ENCODE results near the gene KDM1B.

DNA sequence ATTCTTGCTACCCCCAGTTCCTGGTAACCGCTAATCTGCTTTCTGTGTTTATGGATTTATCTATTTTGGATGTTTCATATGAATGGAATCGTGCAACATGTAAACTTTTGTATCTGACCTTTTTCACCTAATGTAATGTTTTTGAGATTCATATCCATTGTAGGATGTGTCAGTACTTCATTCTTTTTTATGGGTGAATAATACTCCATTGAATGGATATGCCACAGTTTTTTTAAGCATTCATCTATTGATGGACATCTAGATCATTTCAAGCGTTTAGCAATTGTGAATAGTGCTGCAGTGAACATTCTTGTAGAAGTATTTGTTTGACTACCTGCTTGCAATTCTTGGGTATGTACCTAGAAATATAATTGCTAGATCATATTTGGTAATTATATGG is 13.0 kb downstream of the KDM1B start:
- TF ChIP-seq EZH2 (IDR thresholded peaks at IDR 0.05; ENCODE audit: low read depth, low read length, severe bottlenecking): no peak
- TF ChIP-seq YY1 (IDR thresholded peaks at IDR 0.05; ENCODE audit: low read depth, low read length): no peak
- TF ChIP-seq, protein P1, sequence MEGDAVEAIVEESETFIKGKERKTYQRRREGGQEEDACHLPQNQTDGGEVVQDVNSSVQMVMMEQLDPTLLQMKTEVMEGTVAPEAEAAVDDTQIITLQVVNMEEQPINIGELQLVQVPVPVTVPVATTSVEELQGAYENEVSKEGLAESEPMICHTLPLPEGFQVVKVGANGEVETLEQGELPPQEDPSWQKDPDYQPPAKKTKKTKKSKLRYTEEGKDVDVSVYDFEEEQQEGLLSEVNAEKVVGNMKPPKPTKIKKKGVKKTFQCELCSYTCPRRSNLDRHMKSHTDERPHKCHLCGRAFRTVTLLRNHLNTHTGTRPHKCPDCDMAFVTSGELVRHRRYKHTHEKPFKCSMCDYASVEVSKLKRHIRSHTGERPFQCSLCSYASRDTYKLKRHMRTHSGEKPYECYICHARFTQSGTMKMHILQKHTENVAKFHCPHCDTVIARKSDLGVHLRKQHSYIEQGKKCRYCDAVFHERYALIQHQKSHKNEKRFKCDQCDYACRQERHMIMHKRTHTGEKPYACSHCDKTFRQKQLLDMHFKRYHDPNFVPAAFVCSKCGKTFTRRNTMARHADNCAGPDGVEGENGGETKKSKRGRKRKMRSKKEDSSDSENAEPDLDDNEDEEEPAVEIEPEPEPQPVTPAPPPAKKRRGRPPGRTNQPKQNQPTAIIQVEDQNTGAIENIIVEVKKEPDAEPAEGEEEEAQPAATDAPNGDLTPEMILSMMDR (IDR thresholded peaks at IDR 0.05; ENCODE audit: control extremely low read depth in 1 of 3, insufficient read depth in 1 of 3, low read depth in 1 of 3, low read length in 3 of 3): no peak
- TF ChIP-seq EP300 (IDR thresholded peaks at IDR 0.05; ENCODE audit: borderline replicate concordance in 1 of 2, low read depth in 2 of 2, low read length in 2 of 2): no peak
- no peak for TF ChIP-seq CHD1 (IDR thresholded peaks at IDR 0.05; ENCODE audit: low read depth, low read length)
- no peak for TF ChIP-seq SP4 (IDR thresholded peaks at IDR 0.05; ENCODE audit: low read length)
- TF ChIP-seq POLR2AphosphoS5 (IDR thresholded peaks at IDR 0.05; ENCODE audit: low read depth, low read length): no peak
- TF ChIP-seq TCF12 (IDR thresholded peaks at IDR 0.05; ENCODE audit: low read depth, low read length): no peak
- no peak for TF ChIP-seq SAP30 (IDR thresholded peaks at IDR 0.05; ENCODE audit: insufficient read depth, insufficient replicate concordance, low read length)
- TF ChIP-seq, protein P2, sequence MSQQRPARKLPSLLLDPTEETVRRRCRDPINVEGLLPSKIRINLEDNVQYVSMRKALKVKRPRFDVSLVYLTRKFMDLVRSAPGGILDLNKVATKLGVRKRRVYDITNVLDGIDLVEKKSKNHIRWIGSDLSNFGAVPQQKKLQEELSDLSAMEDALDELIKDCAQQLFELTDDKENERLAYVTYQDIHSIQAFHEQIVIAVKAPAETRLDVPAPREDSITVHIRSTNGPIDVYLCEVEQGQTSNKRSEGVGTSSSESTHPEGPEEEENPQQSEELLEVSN (IDR thresholded peaks at IDR 0.05): no peak
